Activated T-helper 2 cell treated with anti-CD3 and anti-CD28 coated beads, Interferon-gamma antibody, Interleukin-2, Interleukin-4, amounts not matched to agents 10 μg/mL and 5 μg/mL and 100 μg/mL, durations not matched to agents 14 hours and 24 hours and 36 hours (primary cell): ENCODE results near the gene AVPR1B. TPM values are rescaled to one million over a fixed set of nuclear protein-coding genes. Genes with fewer than 3 reads are reported as not detected.
"Not testable (repeated sequence)": the region's sequence is repeated elsewhere in the genome, so short reads cannot be mapped to it uniquely, and the experiment has no call there.

Experiments
- DNase-seq: peaks from one replicate; pipeline ENCODE4 v3.0.0; 2021; ENCODE audit warnings: low spot score
- H3K27ac Mint-ChIP-seq: one replicate; pipeline ENCODE4 v1.8.0; 2021; ENCODE audit warnings: mixed read lengths
- H3K27me3 Mint-ChIP-seq: one replicate; pipeline ENCODE4 v1.8.0; 2021; ENCODE audit warnings: low read depth, mixed read lengths
- H3K36me3 Mint-ChIP-seq: one replicate; pipeline ENCODE4 v1.8.0; 2021; ENCODE audit warnings: low read depth, mixed read lengths
- H3K4me1 Mint-ChIP-seq: one replicate; pipeline ENCODE4 v1.8.0; 2021; ENCODE audit warnings: low read depth, mixed read lengths
- H3K4me3 Mint-ChIP-seq: one replicate; pipeline ENCODE4 v1.8.0; 2021; ENCODE audit warnings: low read depth, mild to moderate bottlenecking, moderate library complexity, mixed read lengths
- H3K9me3 Mint-ChIP-seq: one replicate; pipeline ENCODE4 v1.8.0; 2021; ENCODE audit warnings: mixed read lengths
- intact Hi-C: fragments of 100-400 bp; cut with micrococcal nuclease; formaldehyde crosslinking; loops from one replicate; pipeline ENCODE4 v1.15.1; 2023
- total RNA-seq: library from RNA; stranded (reverse); gene quantifications from 2 replicates; pipeline ENCODE4 v1.2.3, GENCODE V29; 2022

The AVPR1B gene
- total RNA-seq, 1 donor from 2014 or later: not detected

GRCh38 chr1:206066479-206067171 is 50.6 kb downstream of the AVPR1B start:
- no peak overlapping the region for H3K4me3 Mint-ChIP-seq
- intact Hi-C loops: no loop called here
- H3K4me1 Mint-ChIP-seq: no peaks in the 10 kb centered on the region
- no peak overlapping the region for H3K27ac Mint-ChIP-seq
- no peaks in the 10 kb centered on the region for H3K36me3 Mint-ChIP-seq
- H3K27me3 Mint-ChIP-seq: peaks cover 47% of the 10 kb centered on the region
- H3K9me3 Mint-ChIP-seq: peaks cover 3% of the 10 kb centered on the region
- DNase-seq: no peak

GRCh38 chr1:206065547-206066145 is 51.5 kb downstream of the AVPR1B start:
- intact Hi-C loops: no loop called here
- no peak overlapping the region for H3K27ac Mint-ChIP-seq
- H3K4me1 Mint-ChIP-seq: no peaks in the 10 kb centered on the region
- H3K36me3 Mint-ChIP-seq: no peaks in the 10 kb centered on the region
- H3K4me3 Mint-ChIP-seq: no peak overlapping the region
- peaks cover 3% of the 10 kb centered on the region for H3K9me3 Mint-ChIP-seq
- DNase-seq: no peak
- H3K27me3 Mint-ChIP-seq: peaks cover 51% of the 10 kb centered on the region

- H3K27ac Mint-ChIP-seq, intact Hi-C loops, DNase-seq, H3K9me3 Mint-ChIP-seq, H3K4me1 Mint-ChIP-seq, H3K36me3 Mint-ChIP-seq, H3K4me3 Mint-ChIP-seq: not testable (repeated sequence)
- H3K27me3 Mint-ChIP-seq: peaks cover 54% of the 10 kb centered on the region
Observed at GRCh38 chr1:206064501-206064900, 52.7 kb downstream of the AVPR1B start.

GRCh38 chr1:206064001-206064400 is 53.2 kb downstream of the AVPR1B start:
- H3K36me3 Mint-ChIP-seq, H3K9me3 Mint-ChIP-seq, H3K4me3 Mint-ChIP-seq, H3K4me1 Mint-ChIP-seq, H3K27ac Mint-ChIP-seq, DNase-seq, intact Hi-C loops: not testable (repeated sequence)
- H3K27me3 Mint-ChIP-seq: peaks cover 52% of the 10 kb centered on the region

GRCh38 chr1:206062464-206062863 is 54.7 kb downstream of the AVPR1B start:
- H3K36me3 Mint-ChIP-seq: no peaks in the 10 kb centered on the region
- peaks cover 3% of the 10 kb centered on the region for H3K9me3 Mint-ChIP-seq
- intact Hi-C loops: no loop called here
- H3K27ac Mint-ChIP-seq: no peak overlapping the region
- no peak overlapping the region for H3K4me3 Mint-ChIP-seq
- no peaks in the 10 kb centered on the region for H3K4me1 Mint-ChIP-seq
- H3K27me3 Mint-ChIP-seq: peaks cover 43% of the 10 kb centered on the region
- no peak for DNase-seq

GRCh38 chr1:206060844-206061243 is 56.3 kb downstream of the AVPR1B start:
- no peak overlapping the region for H3K27ac Mint-ChIP-seq
- peaks cover 3% of the 10 kb centered on the region for H3K9me3 Mint-ChIP-seq
- H3K4me1 Mint-ChIP-seq: no peaks in the 10 kb centered on the region
- no peaks in the 10 kb centered on the region for H3K36me3 Mint-ChIP-seq
- no peak overlapping the region for H3K4me3 Mint-ChIP-seq
- no peak for DNase-seq
- intact Hi-C loops: no loop called here
- peaks cover 46% of the 10 kb centered on the region for H3K27me3 Mint-ChIP-seq

Other genes starting within 250 kb of the AVPR1B start
- gene SLC26A9, start 173.9 kb downstream of the AVPR1B start, total RNA-seq: not detected in 2 replicates
- gene RAB7B, start 114.0 kb downstream of the AVPR1B start, total RNA-seq: not detected in 2 replicates
- not detected in 2 replicates for gene CTSE, start 93.5 kb downstream of the AVPR1B start, total RNA-seq
- gene RHEX, start 64.2 kb downstream of the AVPR1B start, total RNA-seq: not detected in 2 replicates
- 28.2 and 29.5 TPM in 2 replicates for gene FAM72A, start 85.5 kb upstream of the AVPR1B start, total RNA-seq
- 142 and 157 TPM in 2 replicates for gene SRGAP2, start 86.2 kb upstream of the AVPR1B start, total RNA-seq